C1 segment of cervical spinal cord (tissue), 14 donors: Measurements from ENCODE around the gene AHNAK.

Source experiments
- DNase-seq, 14 donors: peaks; one replicate each; lab custom pipeline; 2025; lab: John Stamatoyannopoulos, UW

AHNAK gene

GRCh38 chr11:62536301-62536957 lies 10.2 kb downstream of the AHNAK start:
- no peak for DNase-seq

GRCh38 chr11:62535802-62536201 lies 10.8 kb downstream of the AHNAK start:
- no peak for DNase-seq

GRCh38 chr11:62534779-62535545 lies 11.6 kb downstream of the AHNAK start:
- no peak for DNase-seq

GRCh38 chr11:62532096-62532495 lies 14.5 kb downstream of the AHNAK start:
- no peak for DNase-seq

GRCh38 chr11:62516736-62517371 lies 29.8 kb downstream of the AHNAK start:
- DNase-seq: no peak

GRCh38 chr11:62514151-62514550 lies 32.5 kb downstream of the AHNAK start:
- DNase-seq: no peak

GRCh38 chr11:62513626-62514025 lies 33.0 kb downstream of the AHNAK start:
- no peak for DNase-seq

GRCh38 chr11:62512961-62513360 lies 33.6 kb downstream of the AHNAK start:
- DNase-seq: no peak

- peak in 12 of 14 donors; percentile 32 to 84 (median 72) for DNase-seq
Measured at GRCh38 chr11:62508336-62509058, 38.1 kb downstream of the AHNAK start.

- no peak for DNase-seq
Measured at GRCh38 chr11:62507125-62507422, 39.5 kb downstream of the AHNAK start.

GRCh38 chr11:62506413-62507124 lies 40.0 kb downstream of the AHNAK start:
- DNase-seq: no peak

- DNase-seq: peak in 1 of 14 donors; percentile 31
Measured at GRCh38 chr11:62505440-62506091, 41.0 kb downstream of the AHNAK start.

- peak in 1 of 14 donors; percentile 12 for DNase-seq
Measured at GRCh38 chr11:62505059-62505439, 41.6 kb downstream of the AHNAK start.

- DNase-seq: no peak
Measured at GRCh38 chr11:62504158-62504973, 42.2 kb downstream of the AHNAK start.

- DNase-seq: peak in 1 of 14 donors; percentile 54
Measured at GRCh38 chr11:62502030-62502730, 44.4 kb downstream of the AHNAK start.

GRCh38 chr11:62501432-62501891 lies 45.1 kb downstream of the AHNAK start:
- DNase-seq: peak in 11 of 14 donors; percentile 52 to 89 (median 80)

GRCh38 chr11:62500650-62501030 lies 46.0 kb downstream of the AHNAK start:
- no peak for DNase-seq

- no peak for DNase-seq
Measured at GRCh38 chr11:62499944-62500649, 46.5 kb downstream of the AHNAK start.
